GM21723 (cell line): Measurements from ENCODE around the gene A2M.
"Not testable (repeated sequence)": the region's sequence is repeated elsewhere in the genome, so short reads cannot be mapped to it uniquely, and the experiment has no call there.

Experiments used
- ATAC-seq: cut with Tn5 transposase; IDR thresholded peaks from one replicate; pipeline ENCODE4 v1.9.1; 2021; ENCODE audit warnings: mild to moderate bottlenecking, moderate library complexity; ENCODE audit not compliant: unreplicated experiment

Gene A2M

DNA sequence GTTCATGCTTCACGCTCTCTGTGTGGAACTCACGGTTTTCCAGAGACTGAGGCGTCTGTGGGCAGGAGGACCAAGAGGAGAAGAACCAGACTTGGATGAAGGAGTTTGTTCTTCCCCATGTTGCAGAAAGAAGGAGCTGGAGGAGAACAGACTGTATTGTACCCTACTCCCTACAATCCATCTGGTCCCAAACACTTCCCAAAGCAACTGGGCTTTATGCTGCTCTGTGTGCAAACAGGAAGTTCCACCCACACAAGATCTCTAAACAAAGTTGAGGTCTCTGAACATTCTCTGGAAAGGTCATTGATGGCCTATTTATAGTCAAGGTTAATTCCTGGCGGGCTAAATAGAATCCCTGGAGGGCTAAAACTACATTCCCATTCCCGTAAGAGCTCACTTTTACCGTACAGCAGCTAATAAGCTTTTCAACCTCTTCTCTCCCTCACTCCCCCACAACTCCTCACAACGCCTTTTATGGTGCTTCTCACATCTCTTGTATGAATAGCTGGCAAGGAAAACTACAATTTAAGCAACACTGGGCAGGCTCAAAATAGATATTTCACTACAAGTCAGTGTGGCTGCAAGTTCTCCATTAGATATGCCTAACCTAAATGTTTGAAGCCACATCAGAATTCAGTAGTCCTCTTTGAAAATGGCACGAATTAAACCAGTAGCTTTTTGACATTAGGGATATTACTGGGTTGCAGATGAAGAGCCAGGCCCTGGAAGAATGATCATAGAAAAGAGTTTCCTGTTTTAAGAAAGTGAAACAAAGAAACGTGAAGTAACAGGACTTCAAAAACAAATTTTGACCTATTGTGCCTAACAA, at the start of gene A2M:
A2M (minus strand) TSS at position 189 of the 829 bp plus-strand sequence; CDS start at position 119, 70 bp downstream.
- ATAC-seq: no peak

DNA sequence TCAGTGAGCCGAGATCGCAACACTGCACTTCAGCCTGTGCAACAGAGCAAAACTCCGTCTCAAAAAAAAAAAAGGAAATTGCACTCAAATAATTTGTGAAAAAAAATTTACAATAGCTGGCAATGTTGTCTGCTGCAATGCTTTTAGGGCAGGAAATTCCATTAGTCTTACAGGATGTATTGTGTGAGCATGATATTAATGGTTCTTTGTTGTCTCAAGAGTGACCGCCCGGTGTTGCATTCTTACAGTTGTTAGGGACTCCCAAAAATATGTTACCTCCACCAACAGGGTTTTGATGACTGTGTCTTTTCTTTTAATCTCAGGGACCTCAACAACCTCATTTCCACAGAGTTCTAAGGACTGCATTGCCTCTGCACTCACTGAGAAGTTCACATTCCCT, 47.7 kb upstream of the A2M start:
- no peak for ATAC-seq

DNA sequence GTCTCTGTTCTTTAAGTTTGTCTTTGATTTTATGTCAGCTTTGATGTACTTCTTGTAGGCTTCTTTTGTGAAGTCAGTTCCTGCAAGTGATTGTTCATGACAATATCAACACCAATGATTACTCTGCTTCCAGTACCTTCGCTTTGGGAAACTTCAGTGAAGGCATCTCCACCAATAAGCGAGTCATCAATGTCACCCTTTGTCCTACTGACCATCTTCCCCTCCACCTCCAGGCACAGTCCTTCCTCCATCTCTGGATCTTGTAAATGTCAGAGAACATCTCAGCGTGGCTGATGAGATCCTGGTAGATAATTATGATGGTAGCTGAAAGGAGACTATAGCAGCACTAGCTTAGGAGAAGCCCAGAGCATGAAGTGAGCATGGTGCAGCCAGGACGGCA, 40.4 kb upstream of the A2M start:
- no peak for ATAC-seq

DNA sequence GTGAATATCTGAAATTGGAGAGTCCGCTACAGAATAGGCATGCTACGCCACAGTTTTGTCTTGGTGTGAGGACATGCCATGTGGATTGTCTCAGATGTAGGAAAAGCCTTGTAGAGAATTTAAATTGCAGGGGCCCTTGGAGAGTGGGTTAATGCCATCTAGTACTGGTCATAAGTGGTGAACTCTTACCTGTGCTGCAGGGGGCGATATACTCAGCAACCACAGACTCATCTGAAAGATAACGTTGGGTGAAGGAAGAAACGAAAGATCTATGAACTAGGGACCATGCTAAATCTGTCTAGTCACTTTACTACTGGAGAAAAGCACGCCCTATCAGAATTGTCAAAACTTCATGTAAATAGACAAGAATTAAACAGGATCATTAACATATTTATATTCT, 33.7 kb upstream of the A2M start:
- ATAC-seq: no peak

- no peak for ATAC-seq
These were observed 33.2 kb upstream of the A2M start for GRCh38 chr12:9148926-9149325.

GRCh38 chr12:9147461-9147860, 31.7 kb upstream of the A2M start:
- no peak for ATAC-seq

DNA sequence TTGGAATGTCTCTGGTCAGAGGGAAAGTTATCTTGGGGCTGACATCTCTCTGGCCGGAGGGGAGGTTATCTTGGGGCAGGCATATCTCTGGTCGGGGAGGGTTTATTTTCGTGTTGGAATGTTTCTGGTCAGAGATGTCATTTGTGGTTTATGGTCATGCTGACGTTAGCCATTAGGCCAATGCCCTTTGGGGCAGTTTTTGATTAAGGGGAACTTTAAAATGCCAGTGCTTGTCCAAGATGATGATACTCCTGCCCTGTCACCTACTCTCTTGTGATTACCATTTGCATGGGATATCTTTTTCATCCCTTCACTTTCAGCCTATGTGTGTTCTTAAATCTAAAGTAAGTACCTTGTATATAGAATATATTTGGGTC, 29.0 kb upstream of the A2M start:
- no peak for ATAC-seq

- no peak for ATAC-seq
These were observed 28.4 kb upstream of the A2M start for GRCh38 chr12:9143929-9144729.

GRCh38 chr12:9143137-9143536, 27.4 kb upstream of the A2M start:
- ATAC-seq: no peak

GRCh38 chr12:9139588-9140290, 24.0 kb upstream of the A2M start:
- ATAC-seq: not testable (repeated sequence)

GRCh38 chr12:9135903-9136310, 20.2 kb upstream of the A2M start:
- ATAC-seq: no peak

DNA sequence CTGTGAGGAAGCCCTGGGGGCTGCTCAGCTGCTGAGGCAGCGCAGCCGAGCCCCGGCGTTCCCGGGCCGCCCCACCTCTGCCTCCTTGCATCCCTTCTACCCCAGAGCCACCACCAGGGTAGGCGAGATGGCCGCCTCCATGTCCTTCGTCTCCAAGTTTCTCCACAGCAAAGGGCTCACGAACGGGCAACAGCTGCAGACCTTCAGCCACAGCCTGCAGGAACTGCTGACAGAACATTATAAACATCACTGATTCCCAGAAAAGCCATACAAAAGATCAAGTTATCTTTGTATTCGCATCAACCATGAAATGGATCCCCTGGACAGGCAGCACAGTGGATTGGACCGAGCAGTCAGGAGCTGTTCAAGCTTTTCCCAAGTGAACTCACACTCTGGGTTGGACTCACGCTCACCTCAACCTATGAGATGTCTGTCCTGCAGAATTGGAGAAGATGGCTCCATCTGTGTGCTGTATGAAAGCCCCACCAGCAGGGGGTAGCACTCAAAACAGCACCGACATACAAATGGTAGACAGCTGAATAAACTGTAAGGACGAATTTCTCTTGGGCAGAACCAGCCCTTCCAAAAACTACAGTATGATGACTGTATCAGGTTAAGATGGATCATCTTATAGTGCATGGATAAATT, 19.4 kb upstream of the A2M start:
- no peak for ATAC-seq

DNA sequence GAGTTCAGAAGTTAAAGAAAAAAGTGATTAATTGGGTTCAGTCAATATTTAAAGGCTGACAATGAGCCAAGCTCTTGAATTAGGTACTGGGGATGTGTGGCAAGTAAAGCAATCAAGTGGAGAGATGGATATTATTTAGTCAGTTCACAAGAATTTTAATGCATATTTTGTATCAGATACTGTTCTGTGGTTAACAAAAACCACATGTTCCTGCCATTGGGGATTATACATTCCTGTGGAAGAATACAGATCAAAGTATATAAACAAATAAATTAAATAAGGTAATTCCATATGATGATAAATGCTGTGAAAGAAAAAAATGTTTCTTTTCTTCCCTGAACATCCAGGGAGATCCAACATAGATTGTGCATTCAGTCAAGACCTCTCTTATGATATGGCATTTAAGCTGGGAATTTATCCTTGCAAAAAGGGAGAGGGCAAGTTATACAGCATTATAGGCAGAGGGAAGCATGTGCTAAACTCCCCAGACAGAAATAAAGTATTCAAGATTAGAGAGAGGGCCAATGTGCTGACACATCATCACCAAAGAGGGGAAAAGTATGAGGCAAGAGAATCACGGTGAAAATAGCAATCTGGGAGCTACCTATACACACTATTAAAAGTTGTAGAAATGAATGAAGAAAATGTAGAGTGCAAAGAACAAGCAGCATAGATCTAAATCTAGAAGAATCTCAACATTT, 17.6 kb upstream of the A2M start:
- ATAC-seq: no peak

DNA sequence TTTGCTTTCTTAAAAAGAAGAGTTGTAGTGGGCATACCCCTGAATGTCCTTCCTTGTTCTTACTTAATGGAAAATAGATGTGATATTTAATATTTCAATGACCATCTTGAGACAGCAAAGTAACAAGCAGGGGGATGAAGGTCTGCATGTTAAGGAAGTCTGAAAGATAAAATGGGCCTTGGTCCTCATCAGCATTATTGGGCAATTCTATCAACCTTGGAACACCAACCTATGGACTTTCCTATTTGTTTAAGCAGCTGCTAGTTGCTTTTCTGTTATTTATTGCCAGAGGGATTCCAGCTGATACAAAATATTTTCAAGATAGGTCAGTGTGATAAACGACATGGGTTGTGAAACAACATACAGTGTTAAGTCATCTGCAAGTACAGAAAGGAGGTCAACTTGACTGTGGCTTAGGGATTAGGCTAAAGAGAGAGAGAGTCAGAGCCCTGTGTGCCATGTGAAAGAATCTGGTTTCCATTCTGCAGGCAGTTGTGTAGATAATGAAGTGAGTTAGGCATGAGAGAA, 16.4 kb upstream of the A2M start:
- ATAC-seq: no peak

GRCh38 chr12:9130244-9130643, 14.5 kb upstream of the A2M start:
- no peak for ATAC-seq

DNA sequence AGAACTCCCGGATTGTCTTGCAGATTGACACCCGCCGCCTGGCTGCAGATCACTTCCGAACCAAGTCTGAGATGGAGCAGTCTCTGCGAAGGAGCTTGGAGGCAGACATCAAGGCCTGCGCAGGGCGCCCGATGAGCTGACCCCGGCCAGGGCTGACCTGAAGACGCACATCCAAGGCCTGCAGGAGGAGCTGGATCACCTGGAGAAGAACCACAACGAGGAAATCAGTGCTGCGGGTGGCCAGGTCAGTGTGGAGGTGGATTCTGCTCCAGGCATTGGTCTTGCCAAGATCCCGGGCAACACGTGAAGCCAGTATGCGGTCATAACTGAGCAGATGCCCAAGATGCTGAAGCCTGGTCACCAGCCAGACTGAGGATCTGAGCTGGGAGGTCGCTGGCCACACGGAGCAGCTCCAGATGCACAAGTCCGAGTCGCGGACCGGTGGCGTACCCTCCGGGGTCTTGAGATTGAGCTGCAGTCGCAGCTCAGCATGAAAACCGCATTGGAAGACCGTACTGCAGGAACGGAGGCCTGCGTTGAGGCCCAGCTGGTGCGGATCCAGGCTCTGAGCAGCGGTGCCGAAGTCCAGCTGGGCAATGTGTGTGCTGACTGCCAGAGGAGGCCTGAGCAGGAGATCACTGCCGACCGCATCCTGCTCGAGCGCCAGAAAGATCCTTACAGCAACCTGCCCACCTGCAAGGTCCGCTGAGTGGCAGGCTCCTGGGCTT, 12.4 kb upstream of the A2M start:
- ATAC-seq: no peak

DNA sequence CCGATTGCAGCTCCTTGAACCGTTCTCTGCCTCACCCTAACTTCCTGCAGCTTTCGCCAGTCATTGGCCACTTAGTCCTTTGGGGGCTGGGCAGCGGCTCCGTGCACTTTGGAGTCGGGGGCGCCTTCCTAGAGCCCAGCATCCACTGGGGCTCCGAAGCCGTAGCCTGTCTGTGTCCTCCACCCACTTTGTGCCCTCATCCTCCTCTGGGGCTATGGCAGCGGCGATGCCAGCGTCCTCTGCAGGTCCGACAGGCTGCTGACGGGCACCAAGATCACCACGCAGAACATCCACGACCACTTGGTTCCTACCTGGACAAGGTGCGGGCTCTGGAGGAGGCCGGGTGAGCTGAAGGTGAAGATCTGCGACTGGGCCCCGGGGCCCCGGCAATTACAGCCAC, 11.8 kb upstream of the A2M start:
- ATAC-seq: no peak

- no peak for ATAC-seq
These were observed 8.8 kb upstream of the A2M start for GRCh38 chr12:9124383-9125031.

GRCh38 chr12:9123781-9124382, 8.2 kb upstream of the A2M start:
- no peak for ATAC-seq
